ENCODE data around the gene FOXJ3.

The FOXJ3 gene

GRCh38 chr1:42324398-42325013 is 10.5 kb downstream of the FOXJ3 start:
- ATAC-seq (ENCODE audit: low read depth) (no peak), DNase-seq (ENCODE audit: low spot score in 2 of 2) (no peak)
- H3K4me3 Mint-ChIP-seq = no peak overlapping the region
- peaks cover 36% of the 10 kb centered on the region for H3K4me1 Mint-ChIP-seq
- H3K27me3 Mint-ChIP-seq = no peaks in the 10 kb centered on the region
- H3K36me3 Mint-ChIP-seq = peaks cover 5% of the 10 kb centered on the region
- H3K9me3 Mint-ChIP-seq = no peaks in the 10 kb centered on the region
- H3K27ac Mint-ChIP-seq = no peak overlapping the region

- no peak for ATAC-seq (ENCODE audit: low read depth)
- Mint-ChIP-seq H3K9me3 (no peaks in the 10 kb centered on the region), H3K27ac (no peak overlapping the region), H3K4me1 (peaks cover 36% of the 10 kb centered on the region), H3K27me3 (no peaks in the 10 kb centered on the region), H3K36me3 (peaks cover 9% of the 10 kb centered on the region), H3K4me3 (no peak overlapping the region)
- no peak for DNase-seq (ENCODE audit: low spot score in 2 of 2)
These were observed 11.5 kb downstream of the FOXJ3 start for GRCh38 chr1:42323551-42323950.

GRCh38 chr1:42322577-42322976 is 12.5 kb downstream of the FOXJ3 start:
- peaks cover 9% of the 10 kb centered on the region for H3K36me3 Mint-ChIP-seq
- no peak overlapping the region for H3K27ac Mint-ChIP-seq
- no peaks in the 10 kb centered on the region for H3K9me3 Mint-ChIP-seq
- DNase-seq (ENCODE audit: low spot score in 2 of 2) = no peak
- peaks cover 38% of the 10 kb centered on the region for H3K4me1 Mint-ChIP-seq
- no peaks in the 10 kb centered on the region for H3K27me3 Mint-ChIP-seq
- no peak for ATAC-seq (ENCODE audit: low read depth)
- no peak overlapping the region for H3K4me3 Mint-ChIP-seq

- Mint-ChIP-seq H3K4me3 (no peak overlapping the region), H3K4me1 (peaks cover 36% of the 10 kb centered on the region), H3K9me3 (no peaks in the 10 kb centered on the region), H3K27ac (no peak overlapping the region), H3K36me3 (peaks cover 9% of the 10 kb centered on the region), H3K27me3 (no peaks in the 10 kb centered on the region)
- DNase-seq (ENCODE audit: low spot score in 2 of 2) = no peak
- no peak for ATAC-seq (ENCODE audit: low read depth)
These were observed 13.3 kb downstream of the FOXJ3 start for GRCh38 chr1:42321731-42322130.

- ATAC-seq (ENCODE audit: low read depth) = no peak
- H3K27ac Mint-ChIP-seq = no peak overlapping the region
- no peaks in the 10 kb centered on the region for H3K9me3 Mint-ChIP-seq
- H3K36me3 Mint-ChIP-seq = peaks cover 9% of the 10 kb centered on the region
- DNase-seq (ENCODE audit: low spot score in 2 of 2) = no peak
- no peak overlapping the region for H3K4me3 Mint-ChIP-seq
- peaks cover 33% of the 10 kb centered on the region for H3K4me1 Mint-ChIP-seq
- no peaks in the 10 kb centered on the region for H3K27me3 Mint-ChIP-seq
These were observed 14.3 kb downstream of the FOXJ3 start for GRCh38 chr1:42320708-42321107.

GRCh38 chr1:42319871-42320484 is 15.1 kb downstream of the FOXJ3 start:
- Mint-ChIP-seq H3K27ac (peak overlapping the region; percentile 40), H3K9me3 (no peaks in the 10 kb centered on the region), H3K36me3 (peaks cover 9% of the 10 kb centered on the region), H3K27me3 (no peaks in the 10 kb centered on the region), H3K4me3 (no peak overlapping the region), H3K4me1 (peaks cover 36% of the 10 kb centered on the region)
- DNase-seq (ENCODE audit: low spot score in 2 of 2) (no peak), ATAC-seq (ENCODE audit: low read depth) (no peak)

GRCh38 chr1:42319128-42319851 is 15.7 kb downstream of the FOXJ3 start:
- peaks cover 38% of the 10 kb centered on the region for H3K4me1 Mint-ChIP-seq
- DNase-seq (ENCODE audit: low spot score in 2 of 2) (no peak), ATAC-seq (ENCODE audit: low read depth) (no peak)
- H3K27me3 Mint-ChIP-seq = no peaks in the 10 kb centered on the region
- peak overlapping the region; percentile 40 for H3K27ac Mint-ChIP-seq
- no peak overlapping the region for H3K4me3 Mint-ChIP-seq
- peaks cover 9% of the 10 kb centered on the region for H3K36me3 Mint-ChIP-seq
- H3K9me3 Mint-ChIP-seq = no peaks in the 10 kb centered on the region

- no peak overlapping the region for H3K4me3 Mint-ChIP-seq
- no peaks in the 10 kb centered on the region for H3K9me3 Mint-ChIP-seq
- H3K27me3 Mint-ChIP-seq = no peaks in the 10 kb centered on the region
- no peak for DNase-seq (ENCODE audit: low spot score in 2 of 2)
- no peak for ATAC-seq (ENCODE audit: low read depth)
- peaks cover 9% of the 10 kb centered on the region for H3K36me3 Mint-ChIP-seq
- H3K27ac Mint-ChIP-seq = no peak overlapping the region
- peaks cover 39% of the 10 kb centered on the region for H3K4me1 Mint-ChIP-seq
These were observed 16.4 kb downstream of the FOXJ3 start for GRCh38 chr1:42318601-42319000.

GRCh38 chr1:42317308-42317707 is 17.7 kb downstream of the FOXJ3 start:
- peaks cover 37% of the 10 kb centered on the region for H3K4me1 Mint-ChIP-seq
- no peak overlapping the region for H3K27ac Mint-ChIP-seq
- ATAC-seq (ENCODE audit: low read depth) (no peak), DNase-seq (ENCODE audit: low spot score in 2 of 2) (no peak)
- H3K27me3 Mint-ChIP-seq = no peaks in the 10 kb centered on the region
- no peak overlapping the region for H3K4me3 Mint-ChIP-seq
- H3K36me3 Mint-ChIP-seq = peaks cover 3% of the 10 kb centered on the region
- no peaks in the 10 kb centered on the region for H3K9me3 Mint-ChIP-seq

- no peaks in the 10 kb centered on the region for H3K27me3 Mint-ChIP-seq
- DNase-seq (ENCODE audit: low spot score in 2 of 2) (no peak), ATAC-seq (ENCODE audit: low read depth) (no peak)
- H3K9me3 Mint-ChIP-seq = no peaks in the 10 kb centered on the region
- H3K4me3 Mint-ChIP-seq = no peak overlapping the region
- no peak overlapping the region for H3K27ac Mint-ChIP-seq
- peaks cover 38% of the 10 kb centered on the region for H3K4me1 Mint-ChIP-seq
- H3K36me3 Mint-ChIP-seq = peaks cover 6% of the 10 kb centered on the region
These were observed 18.7 kb downstream of the FOXJ3 start for GRCh38 chr1:42316292-42316691.

GRCh38 chr1:42315500-42315899 is 19.5 kb downstream of the FOXJ3 start:
- no peak overlapping the region for H3K27ac Mint-ChIP-seq
- H3K4me3 Mint-ChIP-seq = no peak overlapping the region
- no peaks in the 10 kb centered on the region for H3K27me3 Mint-ChIP-seq
- H3K4me1 Mint-ChIP-seq = peaks cover 37% of the 10 kb centered on the region
- DNase-seq (ENCODE audit: low spot score in 2 of 2) (no peak), ATAC-seq (ENCODE audit: low read depth) (no peak)
- peaks cover 6% of the 10 kb centered on the region for H3K36me3 Mint-ChIP-seq
- no peaks in the 10 kb centered on the region for H3K9me3 Mint-ChIP-seq

- Mint-ChIP-seq H3K4me1 (peaks cover 31% of the 10 kb centered on the region), H3K36me3 (peaks cover 10% of the 10 kb centered on the region), H3K27ac (no peak overlapping the region), H3K9me3 (no peaks in the 10 kb centered on the region), H3K27me3 (no peaks in the 10 kb centered on the region), H3K4me3 (no peak overlapping the region)
- DNase-seq (ENCODE audit: low spot score in 2 of 2) = no peak
- no peak for ATAC-seq (ENCODE audit: low read depth)
These were observed 21.1 kb downstream of the FOXJ3 start for GRCh38 chr1:42313970-42314369.

- Mint-ChIP-seq H3K27me3 (no peaks in the 10 kb centered on the region), H3K4me3 (no peak overlapping the region), H3K4me1 (peaks cover 30% of the 10 kb centered on the region), H3K9me3 (no peaks in the 10 kb centered on the region), H3K36me3 (peaks cover 15% of the 10 kb centered on the region), H3K27ac (no peak overlapping the region)
- ATAC-seq (ENCODE audit: low read depth) (no peak), DNase-seq (ENCODE audit: low spot score in 2 of 2) (no peak)
These were observed 22.3 kb downstream of the FOXJ3 start for GRCh38 chr1:42312576-42313212.

- Mint-ChIP-seq H3K4me3 (no peak overlapping the region), H3K27me3 (no peaks in the 10 kb centered on the region), H3K36me3 (peaks cover 15% of the 10 kb centered on the region), H3K4me1 (peaks cover 27% of the 10 kb centered on the region), H3K27ac (no peak overlapping the region), H3K9me3 (no peaks in the 10 kb centered on the region)
- DNase-seq (ENCODE audit: low spot score in 2 of 2) = no peak
- ATAC-seq (ENCODE audit: low read depth) = no peak
These were observed 23.1 kb downstream of the FOXJ3 start for GRCh38 chr1:42311897-42312296.
